K562 (cell line): ENCODE results near the gene ACTA2.

Source experiments
- CUX1 ChIP-seq: fragments of 200-800 bp; sonication (Bioruptor generic); IDR thresholded peaks from 2 replicates; pipeline ENCODE4 v1.6.1; 2016; ENCODE audit warnings: missing genetic modification characterization, missing compliant biosample characterization
- FOSL1 ChIP-seq: fragments of 200-800 bp; sonication (Bioruptor generic); conservative IDR thresholded peaks from 2 replicates; pipeline ENCODE4 v1.6.1; 2016; ENCODE audit warnings: missing genetic modification characterization, missing compliant biosample characterization
- GATA2 ChIP-seq: sonication (generic); formaldehyde crosslinking; IDR thresholded peaks from 2 replicates; pipeline ENCODE4 v1.4.0; 2020; ENCODE audit warnings: mild to moderate bottlenecking, missing genetic modification reagents
- HDAC1 ChIP-seq, 2 experiments: fragments of 450-650 bp; IDR thresholded peaks; 2 replicates each; pipeline ENCODE4 v1.6.1; 2016 to 2017; ENCODE audit warnings: inconsistent platforms in 1 of 2, mild to moderate bottlenecking in 1 of 2, moderate library complexity in 1 of 2
- SFPQ ChIP-seq: fragments of 200-400 bp; formaldehyde crosslinking; IDR thresholded peaks from 2 replicates; pipeline ENCODE4 v1.6.1; 2017; ENCODE audit warnings: mild to moderate bottlenecking, low read depth, low read length, moderate library complexity
- TEAD4 ChIP-seq, 2 experiments: sonication (generic) in 1 of 2; formaldehyde crosslinking in 1 of 2; IDR thresholded peaks; 2 replicates each; pipeline versions ENCODE4 v1.6.1 to v1.8.0; 2012 to 2022; ENCODE audit warnings: borderline replicate concordance in 1 of 2, inconsistent platforms in 1 of 2, low read length in 1 of 2, mild to moderate bottlenecking in 1 of 2, missing genetic modification reagents in 1 of 2
- XRCC5 ChIP-seq: fragments of 200-400 bp; formaldehyde crosslinking; IDR thresholded peaks from 2 replicates; pipeline ENCODE4 v1.6.1; 2017; ENCODE audit warnings: low read depth, mild to moderate bottlenecking, low read length
- TF ChIP-seq, protein P1 (sequence below), 3 experiments: IDR thresholded peaks in 2 of 3; conservative IDR thresholded peaks in 1 of 3; 2 replicates each; pipeline ENCODE4 v1.5.1; 2011 to 2012; ENCODE audit warnings: low read length in 3 of 3, mild to moderate bottlenecking in 3 of 3, control low read depth in 2 of 3, improper control_type of control experiment in 1 of 3, inconsistent platforms in 1 of 3, low read depth in 1 of 3, mixed read lengths in 1 of 3, moderate library complexity in 1 of 3; ENCODE audit not compliant: insufficient read depth in 2 of 3

- no peak for TF ChIP-seq FOSL1
- TF ChIP-seq TEAD4 (IDR thresholded peaks at IDR 0.05; ENCODE audit: low read length) = no peak
- TF ChIP-seq TEAD4 (CRISPR knock-in tag; IDR thresholded peaks at IDR 0.05; ENCODE audit: borderline replicate concordance) = no peak
- TF ChIP-seq, protein P1, sequence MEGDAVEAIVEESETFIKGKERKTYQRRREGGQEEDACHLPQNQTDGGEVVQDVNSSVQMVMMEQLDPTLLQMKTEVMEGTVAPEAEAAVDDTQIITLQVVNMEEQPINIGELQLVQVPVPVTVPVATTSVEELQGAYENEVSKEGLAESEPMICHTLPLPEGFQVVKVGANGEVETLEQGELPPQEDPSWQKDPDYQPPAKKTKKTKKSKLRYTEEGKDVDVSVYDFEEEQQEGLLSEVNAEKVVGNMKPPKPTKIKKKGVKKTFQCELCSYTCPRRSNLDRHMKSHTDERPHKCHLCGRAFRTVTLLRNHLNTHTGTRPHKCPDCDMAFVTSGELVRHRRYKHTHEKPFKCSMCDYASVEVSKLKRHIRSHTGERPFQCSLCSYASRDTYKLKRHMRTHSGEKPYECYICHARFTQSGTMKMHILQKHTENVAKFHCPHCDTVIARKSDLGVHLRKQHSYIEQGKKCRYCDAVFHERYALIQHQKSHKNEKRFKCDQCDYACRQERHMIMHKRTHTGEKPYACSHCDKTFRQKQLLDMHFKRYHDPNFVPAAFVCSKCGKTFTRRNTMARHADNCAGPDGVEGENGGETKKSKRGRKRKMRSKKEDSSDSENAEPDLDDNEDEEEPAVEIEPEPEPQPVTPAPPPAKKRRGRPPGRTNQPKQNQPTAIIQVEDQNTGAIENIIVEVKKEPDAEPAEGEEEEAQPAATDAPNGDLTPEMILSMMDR (IDR thresholded peaks at IDR 0.05 in 2 of 3, conservative IDR thresholded peaks at IDR 0.05 in 1 of 3; ENCODE audit: insufficient read depth in 2 of 3, low read depth in 1 of 3, low read length in 3 of 3) = no peak
- no peak for TF ChIP-seq CUX1 (CRISPR knock-in tag)
- TF ChIP-seq HDAC1 (IDR thresholded peaks at IDR 0.05) = no peak
- no peak for TF ChIP-seq GATA2 (CRISPR knock-in tag)
- TF ChIP-seq XRCC5 = no peak
- no peak for TF ChIP-seq SFPQ
These were observed 3.5 kb downstream of the ACTA2 start for GRCh38 chr10:88949051-88949450.
